ENCODE results near the gene COPA.

COPA gene

DNA sequence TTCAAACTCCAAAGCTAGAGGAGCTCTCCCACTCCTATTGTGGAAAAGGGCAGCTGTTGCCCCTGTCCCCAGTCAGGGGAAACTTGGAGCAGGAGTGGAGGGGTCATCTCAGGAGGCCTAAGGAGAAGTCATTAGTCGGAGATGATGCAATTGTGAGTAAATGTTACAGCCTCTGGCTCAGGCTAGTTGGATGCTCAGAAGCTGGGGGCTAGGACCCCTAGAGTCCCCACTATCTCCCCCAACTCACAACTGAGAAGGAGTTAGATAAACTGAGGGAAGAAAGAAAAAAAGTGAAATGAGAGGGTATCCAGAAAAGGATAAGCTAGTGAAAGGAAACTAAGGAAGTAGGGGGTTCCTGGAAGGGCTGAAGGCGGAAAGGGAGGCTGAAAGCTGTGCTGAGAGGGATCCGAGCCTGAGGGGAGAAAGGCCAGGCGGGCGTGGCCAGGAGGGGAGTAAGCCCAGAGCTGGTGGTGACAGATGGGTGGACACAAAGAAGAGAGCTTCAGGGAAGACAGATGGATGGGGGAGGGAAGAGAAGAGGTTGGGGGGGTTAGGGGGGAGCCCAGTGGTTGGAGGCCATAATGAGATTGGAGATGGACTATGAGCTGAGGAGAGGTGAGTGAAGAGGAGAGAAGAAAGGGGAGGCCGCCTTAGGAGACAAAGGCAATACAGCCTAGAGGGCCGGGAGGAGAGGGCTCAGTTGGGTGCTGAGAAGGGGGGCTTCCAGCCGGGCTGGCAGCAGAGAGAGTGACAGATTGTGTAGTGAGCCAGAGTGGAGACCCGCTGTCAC is 19.3 kb upstream of the COPA start:
- DNase-seq (ENCODE audit: low spot score) = no peak

DNA sequence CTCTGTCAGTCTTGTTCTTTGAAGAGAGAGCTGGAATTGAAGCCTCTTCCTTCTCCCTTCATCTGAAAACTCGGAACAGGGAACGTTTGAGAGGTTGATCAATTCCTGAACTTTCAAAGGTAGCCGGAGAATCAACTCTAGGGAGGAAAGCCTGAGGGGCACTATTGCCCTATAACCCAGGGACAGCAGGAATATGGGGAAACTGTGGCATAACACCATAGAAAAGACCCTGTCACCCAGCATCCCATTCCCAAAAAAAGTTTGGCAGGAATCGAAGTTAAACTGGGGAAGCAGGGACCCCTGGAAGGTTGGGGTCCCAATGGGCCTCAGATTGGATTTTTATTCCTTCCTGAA is 18.7 kb upstream of the COPA start:
- no peak for DNase-seq (ENCODE audit: low spot score)

DNA sequence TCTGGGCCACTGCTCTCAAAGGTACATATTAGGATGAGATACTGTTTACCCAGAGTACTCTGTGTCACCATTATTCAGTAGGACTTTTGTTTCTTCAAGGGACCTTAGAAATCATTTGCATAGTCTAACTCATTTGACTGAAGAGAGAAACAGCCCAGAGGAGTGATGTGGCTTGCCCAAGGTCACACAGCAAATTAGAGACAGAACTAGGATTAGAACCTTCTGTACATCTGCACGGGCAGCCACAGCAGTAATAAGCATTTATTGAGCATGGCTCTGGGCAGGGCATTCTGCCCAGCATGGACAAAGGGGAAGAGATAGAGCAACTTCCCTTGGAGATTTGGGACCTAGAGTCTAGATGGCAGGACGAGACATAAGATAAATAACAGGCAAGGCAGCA is 18.1 kb upstream of the COPA start:
- no peak for DNase-seq (ENCODE audit: low spot score)

DNA sequence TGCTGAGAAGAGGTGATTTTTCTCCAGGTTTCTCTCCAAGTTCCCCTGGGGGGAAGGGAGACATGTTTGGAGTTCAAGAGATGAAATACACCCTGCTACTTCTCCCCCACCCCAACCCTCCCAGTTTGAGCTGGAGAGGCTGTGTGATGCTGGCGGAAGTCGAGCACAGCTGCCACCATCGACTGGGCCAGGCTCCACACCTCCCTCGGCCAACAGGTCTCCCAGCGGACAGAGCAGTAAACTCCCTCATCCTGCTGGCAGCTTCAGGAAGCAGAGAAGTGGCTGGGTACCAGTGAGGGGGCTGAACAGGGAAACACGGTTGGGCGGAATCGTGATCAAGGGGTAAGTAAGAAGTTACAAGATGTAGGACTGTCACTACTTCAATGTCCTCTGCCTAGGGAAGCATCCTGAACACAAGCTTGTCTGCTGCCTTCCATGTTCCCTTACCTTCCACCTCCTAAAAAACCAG is 17.2 kb upstream of the COPA start:
- DNase-seq (ENCODE audit: low spot score) = no peak

DNA sequence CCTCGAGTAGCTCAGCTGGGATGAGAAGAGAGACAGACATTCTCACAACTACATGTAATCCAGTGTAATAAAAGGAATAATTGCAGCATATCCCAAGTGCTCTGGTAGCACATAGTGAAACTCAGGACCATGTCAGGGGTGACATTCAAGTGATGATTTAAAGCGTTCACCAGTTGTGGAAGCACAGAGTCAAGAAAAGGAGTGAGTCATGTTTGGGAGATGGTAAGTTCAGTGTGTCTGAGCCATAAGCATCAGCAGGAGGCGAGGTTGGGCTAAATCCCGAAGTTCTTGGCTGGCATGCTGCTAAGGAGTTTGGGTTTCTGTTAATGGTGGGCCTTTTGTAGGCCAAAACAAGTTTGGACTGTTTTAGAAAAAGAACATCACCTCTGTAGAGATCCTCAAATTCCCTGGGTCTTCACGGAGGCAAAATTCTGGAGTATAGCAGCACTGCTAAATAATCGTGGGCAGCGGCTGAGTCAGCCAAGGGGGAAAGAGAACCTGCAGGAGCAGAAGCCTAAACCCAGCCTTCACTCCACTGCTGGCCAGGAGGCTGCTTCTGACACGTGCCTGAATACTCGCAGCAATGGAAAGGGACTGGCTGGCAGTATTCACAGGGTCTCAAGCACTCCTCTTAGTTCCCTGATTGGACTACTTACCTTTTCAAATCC is 16.6 kb upstream of the COPA start:
- no peak for DNase-seq (ENCODE audit: low spot score)

DNA sequence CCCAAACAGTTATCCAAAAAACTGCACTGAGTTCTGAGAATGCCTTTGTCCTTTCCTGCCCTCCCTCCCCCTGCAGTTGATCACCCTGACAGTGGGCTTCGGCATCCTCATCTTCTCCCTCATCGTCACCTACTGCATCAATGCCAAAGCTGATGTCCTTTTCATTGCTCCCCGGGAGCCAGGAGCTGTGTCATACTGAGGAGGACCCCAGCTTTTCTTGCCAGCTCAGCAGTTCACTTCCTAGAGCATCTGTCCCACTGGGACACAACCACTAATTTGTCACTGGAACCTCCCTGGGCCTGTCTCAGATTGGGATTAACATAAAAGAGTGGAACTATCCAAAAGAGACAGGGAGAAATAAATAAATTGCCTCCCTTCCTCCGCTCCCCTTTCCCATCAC is 15.0 kb upstream of the COPA start:
- no peak for DNase-seq (ENCODE audit: low spot score)

DNA sequence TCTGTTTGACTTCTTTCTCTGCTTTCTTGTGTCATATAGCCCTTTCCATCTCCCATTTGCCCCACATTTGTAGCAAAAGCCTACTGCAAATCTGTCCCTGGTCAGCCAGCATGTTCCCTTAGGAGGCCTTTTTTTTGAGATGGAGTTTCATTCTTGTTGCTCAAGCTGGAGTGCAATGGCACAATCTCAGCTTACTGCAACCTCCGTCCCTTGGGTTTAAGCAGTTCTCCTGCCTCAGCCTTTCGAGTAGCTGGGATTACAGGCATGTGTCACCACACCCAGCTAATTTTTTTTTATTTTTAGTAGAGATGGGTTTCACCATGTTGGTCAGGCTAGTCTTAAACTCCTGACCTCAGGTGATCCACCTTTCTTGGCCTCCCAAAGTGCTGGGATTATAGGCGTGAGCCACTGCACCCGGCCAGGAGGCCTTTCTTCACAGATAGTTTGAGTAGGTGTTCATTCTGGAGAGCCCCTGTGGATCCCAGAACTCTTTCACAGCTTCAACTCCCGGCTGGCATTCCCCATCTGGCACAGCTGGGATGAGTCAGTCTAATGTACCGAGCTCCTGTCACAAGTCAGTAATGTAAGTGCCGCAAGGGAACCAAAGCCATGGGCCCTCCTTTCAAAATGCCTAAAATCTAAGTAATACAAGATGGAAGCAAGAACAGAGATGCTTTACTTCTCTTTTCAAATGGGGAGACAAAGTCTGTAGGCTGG is 14.4 kb upstream of the COPA start:
- DNase-seq (ENCODE audit: low spot score) = no peak

DNA sequence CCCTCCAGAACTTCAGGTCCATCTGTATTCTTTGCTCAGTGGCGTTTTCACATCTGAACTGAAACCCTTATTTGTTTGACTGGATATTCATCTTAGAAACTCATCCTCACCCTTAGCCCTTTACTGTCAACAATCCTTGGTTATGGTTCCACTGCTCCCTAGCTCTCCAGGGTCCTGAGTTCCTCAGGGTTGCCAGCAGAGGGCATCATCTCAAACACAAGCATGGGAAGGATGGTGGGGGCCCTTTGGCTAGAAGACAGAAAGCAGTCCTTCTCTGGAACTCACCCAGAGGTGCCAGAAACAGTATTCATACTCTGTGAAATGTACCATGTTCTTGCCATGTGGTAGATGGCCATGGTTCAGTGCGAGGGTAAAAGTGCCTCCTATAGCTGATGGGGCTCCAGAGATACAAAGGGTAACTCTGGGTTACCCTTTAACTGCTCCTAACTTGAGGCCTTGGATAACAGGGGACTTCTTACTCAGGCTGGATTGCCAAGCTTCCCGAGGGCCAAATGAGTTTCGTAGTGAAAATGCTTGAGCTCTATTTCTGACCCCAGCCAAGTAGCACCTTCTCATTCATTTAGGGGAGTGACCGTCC is 11.4 kb upstream of the COPA start:
- no peak for DNase-seq (ENCODE audit: low spot score)

DNA sequence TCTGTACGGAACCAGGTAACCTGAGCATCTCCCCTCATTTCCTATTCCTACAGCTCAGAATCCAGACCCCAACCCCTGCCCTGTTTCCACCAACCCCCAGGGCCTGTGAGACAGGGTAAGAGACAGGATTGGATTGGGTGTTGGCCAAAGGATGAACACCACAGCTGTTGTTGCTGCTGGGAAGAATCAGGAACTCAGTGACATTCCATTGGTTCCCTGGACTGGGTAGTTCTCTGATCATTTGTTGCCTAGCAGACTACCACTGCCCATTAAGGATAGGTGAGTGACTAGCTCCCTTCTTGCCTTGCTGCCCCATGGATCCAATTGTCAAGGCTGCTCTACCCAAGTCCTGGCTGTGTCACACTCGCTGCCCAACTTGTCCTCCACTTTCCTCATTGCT is 10.2 kb upstream of the COPA start:
- DNase-seq (ENCODE audit: low spot score) = no peak

DNA sequence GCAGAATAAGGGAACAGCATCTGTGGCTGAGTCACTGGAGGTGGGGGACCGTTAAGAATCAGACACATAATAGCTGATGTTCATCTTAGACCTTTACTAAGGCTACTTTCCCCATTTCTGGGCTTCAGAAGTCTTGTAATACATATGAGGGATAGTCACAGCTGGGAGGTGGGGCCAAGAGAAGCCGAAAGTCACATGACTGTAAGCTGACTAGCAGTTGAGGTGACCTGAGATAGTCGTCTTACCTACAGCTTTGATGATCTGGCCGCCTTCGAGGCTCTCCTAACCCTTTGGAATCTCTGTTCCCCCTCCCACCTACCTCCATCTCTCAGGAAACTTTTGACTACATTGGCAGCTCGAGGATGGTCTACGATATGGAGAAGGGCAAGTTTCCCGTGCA is 9.5 kb upstream of the COPA start:
- no peak for DNase-seq (ENCODE audit: low spot score)

DNA sequence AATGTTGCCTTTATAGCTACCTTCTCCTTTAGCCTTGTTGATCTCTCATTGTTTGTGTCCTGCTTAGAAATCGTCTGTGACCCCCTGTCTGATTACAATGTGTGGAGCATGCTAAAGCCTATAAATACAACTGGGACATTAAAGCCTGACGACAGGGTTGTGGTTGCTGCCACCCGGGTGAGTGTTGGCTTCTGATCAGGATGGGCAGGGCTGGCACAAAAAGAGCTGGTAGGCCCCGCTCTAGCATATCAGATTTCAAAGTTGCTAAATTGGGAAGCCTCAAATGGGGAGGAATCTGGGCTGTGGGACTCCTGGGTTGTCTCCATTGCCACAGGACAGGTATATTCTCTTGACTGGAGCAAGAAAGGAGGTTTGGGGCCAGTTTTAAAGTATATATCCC is 8.6 kb upstream of the COPA start:
- DNase-seq (ENCODE audit: low spot score) = no peak

DNA sequence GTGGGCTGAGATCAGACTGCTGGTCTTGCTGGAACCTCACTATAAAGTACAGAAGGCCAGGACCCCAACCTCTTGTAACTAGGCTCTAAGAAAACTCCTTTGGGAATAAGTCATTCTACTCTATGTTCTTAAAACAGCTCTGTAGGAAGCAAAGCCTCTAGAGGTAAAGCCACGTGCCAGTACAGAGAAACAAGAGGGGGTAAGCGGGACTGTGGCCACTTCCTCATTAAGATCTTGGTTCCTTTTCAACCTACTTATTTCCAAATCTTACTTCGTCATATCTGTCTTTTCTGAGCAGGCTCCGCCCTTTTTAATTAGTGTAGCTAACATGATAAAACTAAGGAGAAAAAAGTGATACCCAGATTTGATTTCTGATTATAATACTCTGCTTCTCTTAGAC is 3.9 kb upstream of the COPA start:
- DNase-seq (ENCODE audit: low spot score) = no peak

DNA sequence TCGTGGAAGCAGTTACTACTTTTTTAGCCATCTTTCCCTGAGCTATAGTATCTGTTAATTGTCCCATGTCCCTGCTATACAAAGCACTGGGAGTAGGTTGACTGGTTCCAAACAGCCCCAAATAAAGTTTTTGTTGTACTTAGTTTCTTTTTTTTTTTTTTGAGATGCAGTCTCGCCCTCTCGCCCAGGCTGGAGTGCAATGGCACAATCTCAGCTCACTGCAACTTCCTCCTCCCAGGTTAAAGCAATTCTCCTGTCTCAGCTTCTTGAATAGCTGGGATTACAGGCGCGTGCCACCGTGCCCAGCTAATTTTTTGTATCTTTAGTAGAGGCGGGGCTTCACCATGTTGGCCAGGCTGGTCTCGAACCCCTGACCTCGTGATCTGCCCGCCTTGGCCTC is 3.4 kb upstream of the COPA start:
- DNase-seq (ENCODE audit: low spot score) = no peak

DNA sequence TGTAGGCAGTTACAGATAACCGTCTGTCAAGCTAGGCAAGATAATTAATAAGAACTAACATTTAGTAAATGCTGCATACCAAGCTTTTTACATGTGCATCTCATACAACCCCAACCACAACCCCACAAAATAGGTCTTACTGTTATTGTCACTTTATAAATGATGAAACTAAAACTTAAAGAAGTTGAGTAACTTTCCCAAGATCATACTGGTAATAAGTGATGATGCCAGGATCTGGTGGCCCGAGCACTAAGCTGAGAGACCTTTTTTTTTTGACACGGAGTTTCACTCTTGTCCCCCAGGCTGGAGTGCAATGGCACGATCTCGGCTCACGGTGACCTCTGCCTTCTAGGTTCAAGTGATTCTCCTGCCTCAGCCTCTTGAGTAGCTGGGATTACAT is 1.9 kb upstream of the COPA start:
- no peak for DNase-seq (ENCODE audit: low spot score)

DNA sequence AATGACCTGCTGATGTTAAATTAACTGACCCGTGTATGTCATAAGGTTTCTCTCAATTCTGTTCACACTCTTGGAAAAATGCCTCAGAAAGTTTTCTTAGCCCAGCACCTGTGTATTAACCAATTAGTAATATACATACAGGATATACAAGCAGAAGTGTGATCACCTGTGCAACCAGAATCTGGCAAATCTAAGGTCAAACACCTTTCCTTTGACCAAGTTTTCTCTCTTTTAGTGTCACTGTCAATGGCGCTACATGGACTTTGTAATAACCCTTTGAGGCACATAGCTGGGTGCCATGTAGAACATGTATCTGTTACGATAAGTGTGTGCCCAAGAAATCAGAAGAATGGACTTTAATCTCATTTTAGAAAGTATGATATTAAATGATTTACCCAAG is 1.2 kb upstream of the COPA start:
- DNase-seq (ENCODE audit: low spot score) = no peak

DNA sequence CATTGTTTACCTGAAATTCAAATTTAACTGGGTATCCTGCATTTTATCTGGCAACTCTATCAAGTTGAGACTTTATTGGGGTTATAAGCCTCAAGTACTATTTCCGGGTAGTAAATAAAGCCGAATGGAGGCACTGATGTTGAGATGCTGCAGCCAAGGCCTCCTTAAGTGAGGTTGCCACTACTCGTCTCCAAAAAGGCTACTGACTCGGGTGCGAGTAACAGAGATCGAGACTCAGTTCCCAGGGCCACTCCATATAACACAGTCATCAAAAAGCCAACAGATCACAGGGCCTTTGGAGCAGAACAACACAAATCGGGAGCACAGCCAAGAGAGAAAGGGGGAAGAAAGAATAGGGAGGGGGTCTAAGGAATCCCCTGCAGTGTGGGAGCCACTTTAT is 524 bp downstream of the COPA start:
- DNase-seq (ENCODE audit: low spot score) = no peak

DNA sequence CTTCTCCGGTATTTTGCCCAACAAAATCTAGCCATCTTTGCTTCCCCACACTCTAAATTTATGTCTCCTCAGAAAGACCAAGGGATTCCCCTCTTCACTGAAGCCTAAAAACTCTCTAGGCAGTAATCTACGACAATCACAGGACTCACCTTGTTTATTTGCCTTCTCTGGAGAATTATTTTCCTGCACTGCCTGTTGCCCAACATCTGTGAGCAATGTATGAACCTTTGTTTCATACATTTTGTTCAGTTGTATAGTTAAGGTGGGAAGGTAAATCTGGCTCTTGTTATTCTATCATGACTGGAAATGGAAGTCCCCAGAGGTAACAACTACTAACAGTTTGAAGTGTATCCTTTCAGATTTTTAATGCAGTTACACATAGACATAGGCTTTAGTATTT is 2.2 kb downstream of the COPA start:
- DNase-seq (ENCODE audit: low spot score) = no peak

DNA sequence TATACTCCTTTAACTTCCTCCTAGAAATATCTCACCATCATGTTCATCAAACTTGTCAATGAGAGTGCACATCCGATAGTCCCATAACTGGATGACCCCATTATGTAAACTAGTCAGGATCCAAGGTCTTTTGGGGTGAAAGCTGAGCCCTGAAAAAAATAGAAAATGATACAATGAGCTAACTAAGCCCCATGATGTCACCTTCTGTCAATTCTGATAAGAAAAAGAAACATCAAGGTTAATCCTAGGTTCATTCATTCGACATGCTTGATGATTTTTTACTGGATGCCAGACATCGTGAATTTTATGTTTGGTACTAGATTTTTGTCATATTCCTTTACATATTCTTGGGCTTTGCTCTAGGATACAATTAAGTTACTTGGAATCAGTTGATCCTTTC is 2.9 kb downstream of the COPA start:
- no peak for DNase-seq (ENCODE audit: low spot score)

DNA sequence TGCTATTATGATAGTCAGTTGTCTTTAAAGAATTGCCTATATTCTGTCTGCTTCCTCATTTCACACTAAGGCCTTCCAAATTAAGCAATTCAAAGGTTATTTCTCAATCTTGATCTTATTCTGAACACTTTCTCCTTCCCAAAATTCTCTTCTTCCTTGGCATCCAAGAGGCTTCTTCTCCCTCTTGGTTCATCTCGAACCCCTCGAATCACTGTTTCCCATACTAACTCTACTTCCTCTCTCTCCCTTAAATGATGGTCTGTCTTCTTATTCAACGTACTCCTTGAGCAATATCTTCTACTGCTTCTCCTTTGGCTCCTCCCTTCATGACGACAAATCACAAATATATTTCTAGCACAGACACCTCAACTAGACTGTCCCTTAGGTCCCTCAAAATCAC is 4.5 kb downstream of the COPA start:
- no peak for DNase-seq (ENCODE audit: low spot score)

DNA sequence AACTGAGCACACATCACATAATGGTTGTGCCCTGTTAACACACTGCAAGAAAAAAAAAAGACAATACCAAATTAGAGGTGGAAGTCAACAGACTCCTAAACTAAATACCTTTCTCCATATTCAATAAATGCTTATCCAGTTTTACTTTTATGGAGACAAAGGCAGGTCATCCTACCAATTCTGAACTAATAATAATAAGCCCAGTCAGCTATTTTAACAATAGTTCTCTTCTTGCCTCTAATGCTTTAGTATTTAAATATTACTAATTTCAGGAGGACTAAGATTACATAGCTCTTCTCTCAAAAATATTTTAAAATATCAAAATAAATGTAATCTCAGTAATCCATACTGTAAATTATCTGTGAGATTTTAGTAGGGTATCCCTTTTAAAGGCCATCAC is 10.5 kb downstream of the COPA start:
- no peak for DNase-seq (ENCODE audit: low spot score)

DNA sequence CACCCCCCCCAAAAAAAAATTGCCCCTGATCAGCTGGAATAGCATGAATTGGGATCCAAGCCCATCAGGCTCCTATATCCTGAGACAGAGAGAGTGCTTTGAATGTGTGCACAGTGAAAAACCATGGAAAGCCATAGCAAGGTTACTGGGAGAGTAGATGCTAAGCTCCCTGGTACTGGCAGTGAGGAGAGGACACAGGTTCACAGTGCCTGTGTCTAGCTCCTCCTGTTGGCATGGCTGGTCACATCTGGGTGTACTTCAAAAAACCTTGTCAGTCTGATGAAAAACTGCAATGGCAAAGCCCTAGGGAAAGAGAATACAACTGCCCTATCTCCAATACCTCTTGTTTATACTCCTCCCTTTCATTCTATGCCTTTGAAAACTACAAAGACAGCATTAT is 12.9 kb downstream of the COPA start:
- DNase-seq (ENCODE audit: low spot score) = no peak

DNA sequence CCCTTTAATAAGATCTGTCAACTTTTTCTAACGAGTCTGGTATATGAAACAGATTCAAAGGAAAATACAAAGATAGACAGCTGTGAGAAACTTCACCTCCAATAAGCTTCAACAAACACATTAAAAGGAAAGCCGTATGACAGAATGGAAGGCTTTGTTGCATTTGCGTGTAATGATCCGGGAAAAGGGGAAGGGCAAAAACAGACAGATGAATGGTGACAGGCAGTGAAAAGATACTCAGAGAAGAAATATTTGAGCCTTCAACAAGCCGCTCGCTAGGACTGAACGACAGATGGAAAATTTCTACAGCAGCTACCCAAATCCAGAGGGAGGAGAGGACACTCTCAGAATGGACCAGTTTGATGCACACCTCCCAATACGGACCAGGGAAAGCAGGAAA is 14.9 kb downstream of the COPA start:
- DNase-seq (ENCODE audit: low spot score) = no peak

DNA sequence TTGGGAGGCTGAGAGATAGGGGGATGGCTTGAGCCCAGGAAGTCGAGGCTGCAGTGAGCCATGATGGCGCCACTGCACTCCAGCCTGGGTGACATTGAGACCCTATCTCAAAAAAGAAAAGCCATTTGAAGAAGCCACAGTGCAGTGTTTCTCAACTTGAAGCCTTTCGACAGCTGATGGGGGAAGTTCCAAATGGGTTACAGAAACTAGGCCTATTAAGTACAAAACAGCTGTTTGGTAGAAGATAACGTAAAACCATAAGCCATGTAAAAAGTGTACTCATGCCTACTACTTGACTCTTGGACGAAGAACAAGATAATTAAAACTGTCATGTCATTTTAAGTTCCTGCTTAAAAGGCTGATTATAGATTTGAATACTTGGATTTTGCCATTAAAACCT is 16.6 kb downstream of the COPA start:
- no peak for DNase-seq (ENCODE audit: low spot score)

All from AG08396 (cell line).